Adrenal gland (tissue), 12 donors: Measurements from ENCODE around the gene OR4D2. TPM values are rescaled to one million over a fixed set of nuclear protein-coding genes. Genes with fewer than 3 reads are reported as not detected.

Experiments
- DNase-seq, 7 donors: peaks; one replicate each; pipeline ENCODE4 v3.0.0-alpha.2; 2019 to 2020
- H3K27ac ChIP-seq, 5 donors: fragments of 200-600 bp; sonication (generic) in 4 of 5; 1 replicate in 3 of 5; 2 replicates in 2 of 5; pipeline versions ENCODE4 v1.5.1 to v1.8.0; 2016 to 2020; ENCODE audit warnings: mild to moderate bottlenecking in 1 of 5
- H3K27me3 ChIP-seq: fragments of 200-600 bp; 2 replicates; pipeline ENCODE4 v1.8.0; 2021
- H3K36me3 ChIP-seq, 2 donors: fragments of 200-600 bp; replicated peaks in 1 of 2; 1 replicate in 1 of 2; 2 replicates in 1 of 2; pipeline versions ENCODE4 v1.5.1 to v1.8.0; 2018 to 2022
- H3K4me1 ChIP-seq, 2 donors: fragments of 200-600 bp; replicated peaks in 1 of 2; 1 replicate in 1 of 2; 2 replicates in 1 of 2; pipeline versions ENCODE4 v1.5.1 to v1.8.0; 2018 to 2021
- H3K4me3 ChIP-seq, 4 donors: fragments of 200-600 bp; sonication (generic) in 3 of 4; one replicate each; pipeline ENCODE4 v1.5.1; 2016 to 2018
- H3K9me3 ChIP-seq, 3 donors: fragments of 200-600 bp; sonication (generic) in 1 of 3; replicated peaks in 1 of 3; 1 replicate in 2 of 3; 2 replicates in 1 of 3; pipeline versions ENCODE4 v1.5.1 to v1.8.0; 2016 to 2021
- POLR2A ChIP-seq, 2 donors: fragments of 450-650 bp; IDR thresholded peaks; one replicate each; pipeline ENCODE4 v1.6.1; 2017; ENCODE audit warnings: antibody characterized with exemption in 2 of 2, mild to moderate bottlenecking in 2 of 2, moderate library complexity in 1 of 2
- WGBS, 4 donors: extraction: QIAGEN DNeasy Blood & Tissue Kit in 2 of 4; methylation state at CpG; one replicate each; pipeline versions ENCODE4 v1.1.5 to v1.1.7; 2013 to 2017; 5-methylcytosine and 5-hydroxymethylcytosine counted together
- intact Hi-C, 2 donors: fragments of 100-400 bp; cut with DNase I; formaldehyde crosslinking; loops; one replicate each; pipeline versions ENCODE4 v1.14.1 to v1.15.0; 2022 to 2023
- polyA plus RNA-seq, 3 donors: library from polyadenylated mRNA; stranded (reverse); fragments of 200-250 nt in 2 of 3; fragments of 350-450 nt in 1 of 3; fragmentation: Illumina TruSeq in 1 of 3; extraction: RNeasy Lipid Tissue Mini Kit (QIAGEN cat#74804) in 1 of 3; gene quantifications; one replicate each; pipeline ENCODE4 v1.2.3, GENCODE V29; 2013 to 2014
- total RNA-seq, 9 donors: library from RNA; depleted of rRNA in 4 of 9; stranded (reverse); fragments of >200 nt in 4 of 9; fragments of 120-200 nt in 1 of 9; fragmentation: NEBNext Ultra II Directional in 1 of 9; extraction: Animal tissue kit (Norgen Biotek cat#: 25700) in 1 of 9; gene quantifications; one replicate each; pipeline versions ENCODE4 v1.1.0 to v1.2.4, GENCODE V29; 2013 to 2023
- TF ChIP-seq, protein P1 (sequence below), 6 experiments: fragments of 450-650 bp in 4 of 6; fragments of 200-600 bp in 2 of 6; sonication (generic) in 1 of 6; IDR thresholded peaks; 1 replicate in 5 of 6; 2 replicates in 1 of 6; pipeline versions ENCODE4 v1.5.1 to v1.8.0; 2016 to 2021; ENCODE audit warnings: antibody characterized with exemption in 6 of 6, mild to moderate bottlenecking in 2 of 6, moderate library complexity in 1 of 6
- donor health status: healthy with polysubstance abuse.
- donor health status: Bipolar disorder and iron deficiency.
- donor health status: DM: yes; HTN: yes; CAD: no.
- donor health status: DM: no; HTN: no; CAD: no.
- donor health status: DM: no; HTN: no; CAD: no.
- donor health status: DM: yes; HTN: yes; CAD: no.

The OR4D2 gene
- total and polyA plus RNA-seq, 12 donors = not detected

DNA sequence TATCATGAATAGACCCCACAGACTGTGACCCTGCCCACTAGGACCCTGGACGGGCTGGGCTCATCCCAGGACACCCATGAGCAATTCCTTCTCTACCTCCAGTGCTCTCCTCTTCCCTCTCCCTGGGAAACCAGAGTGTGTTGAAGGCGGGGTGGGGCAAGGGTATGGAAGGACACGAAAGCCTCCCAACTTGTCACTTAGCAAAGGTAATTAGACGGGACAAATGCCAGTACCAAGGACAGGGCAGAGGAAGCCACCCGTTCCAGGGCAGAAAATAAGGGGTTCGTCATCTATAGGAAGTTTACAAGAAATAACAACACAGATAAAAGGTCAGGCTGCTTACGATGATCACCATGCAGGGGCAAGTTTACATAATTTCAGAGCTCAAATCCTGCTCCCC, 20.9 kb downstream of the OR4D2 start:
- no peak overlapping the region for H3K4me3 ChIP-seq
- no peak overlapping the region for H3K27ac ChIP-seq
- H3K9me3 ChIP-seq = no peaks in the 10 kb centered on the region
- TF ChIP-seq, protein P1, sequence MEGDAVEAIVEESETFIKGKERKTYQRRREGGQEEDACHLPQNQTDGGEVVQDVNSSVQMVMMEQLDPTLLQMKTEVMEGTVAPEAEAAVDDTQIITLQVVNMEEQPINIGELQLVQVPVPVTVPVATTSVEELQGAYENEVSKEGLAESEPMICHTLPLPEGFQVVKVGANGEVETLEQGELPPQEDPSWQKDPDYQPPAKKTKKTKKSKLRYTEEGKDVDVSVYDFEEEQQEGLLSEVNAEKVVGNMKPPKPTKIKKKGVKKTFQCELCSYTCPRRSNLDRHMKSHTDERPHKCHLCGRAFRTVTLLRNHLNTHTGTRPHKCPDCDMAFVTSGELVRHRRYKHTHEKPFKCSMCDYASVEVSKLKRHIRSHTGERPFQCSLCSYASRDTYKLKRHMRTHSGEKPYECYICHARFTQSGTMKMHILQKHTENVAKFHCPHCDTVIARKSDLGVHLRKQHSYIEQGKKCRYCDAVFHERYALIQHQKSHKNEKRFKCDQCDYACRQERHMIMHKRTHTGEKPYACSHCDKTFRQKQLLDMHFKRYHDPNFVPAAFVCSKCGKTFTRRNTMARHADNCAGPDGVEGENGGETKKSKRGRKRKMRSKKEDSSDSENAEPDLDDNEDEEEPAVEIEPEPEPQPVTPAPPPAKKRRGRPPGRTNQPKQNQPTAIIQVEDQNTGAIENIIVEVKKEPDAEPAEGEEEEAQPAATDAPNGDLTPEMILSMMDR (IDR thresholded peaks at IDR 0.05) = no peak
- no peak for TF ChIP-seq POLR2A (IDR thresholded peaks at IDR 0.05)
- WGBS, 4 donors = 49 to 53% (median 50%) methylated on average over 7 of the region's 7 CpGs
- DNase-seq = no peak
- H3K36me3 ChIP-seq = no peaks in the 10 kb centered on the region
- no peaks in the 10 kb centered on the region for H3K4me1 ChIP-seq
- intact Hi-C loops = no loop called here
- no peaks in the 10 kb centered on the region for H3K27me3 ChIP-seq

GRCh38 chr17:58189436-58190146, 22.8 kb downstream of the OR4D2 start:
- H3K4me1 ChIP-seq = no peaks in the 10 kb centered on the region
- DNase-seq = peak; percentile 38 to 77 (median 75)
- 25 to 54% (median 48%) methylated on average over 5 to 11 of the region's 11 CpGs for WGBS, 4 donors
- H3K27ac ChIP-seq = no peak overlapping the region
- H3K36me3 ChIP-seq = no peaks in the 10 kb centered on the region
- H3K4me3 ChIP-seq = no peak overlapping the region
- intact Hi-C loops = no loop called here
- no peaks in the 10 kb centered on the region for H3K27me3 ChIP-seq
- no peaks in the 10 kb centered on the region for H3K9me3 ChIP-seq
- TF ChIP-seq, protein P1 (IDR thresholded peaks at IDR 0.05) = no peak

DNA sequence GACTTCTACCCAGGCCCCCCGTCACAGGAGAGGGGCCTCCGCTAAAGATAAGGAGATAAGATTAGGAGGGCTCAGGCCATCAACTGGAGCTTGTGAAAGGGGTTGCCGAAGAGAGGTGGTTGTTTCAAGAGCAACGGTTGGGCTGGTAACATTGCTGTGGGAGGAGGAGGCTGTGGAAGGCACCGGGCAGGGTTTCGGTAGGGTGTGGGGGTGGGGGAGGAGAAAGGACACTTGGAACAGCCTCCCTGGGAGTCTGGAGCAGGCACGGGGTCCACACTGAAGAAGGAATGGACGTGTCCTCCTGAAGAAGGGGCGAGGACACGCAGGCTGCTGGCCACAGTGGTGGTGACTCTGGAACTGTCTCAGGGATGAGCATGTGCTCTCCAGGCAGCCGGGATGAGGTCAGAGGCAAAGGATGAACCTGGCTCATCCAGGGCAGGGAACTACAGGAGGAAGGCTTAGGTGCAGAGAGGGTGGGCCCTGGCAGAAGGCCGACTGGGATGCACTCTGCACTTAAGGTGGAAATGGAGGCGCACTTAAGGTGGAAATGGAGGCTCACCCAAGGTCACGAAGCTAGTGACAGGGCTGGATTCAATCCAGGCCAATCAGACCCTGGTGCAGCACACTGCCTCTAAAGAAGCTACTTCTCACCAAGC, 24.6 kb downstream of the OR4D2 start:
- Histone ChIP-seq H3K4me3 (no peak overlapping the region), H3K36me3 (no peaks in the 10 kb centered on the region), H3K27ac (no peak overlapping the region), H3K9me3 (no peaks in the 10 kb centered on the region), H3K27me3 (no peaks in the 10 kb centered on the region), H3K4me1 (no peaks in the 10 kb centered on the region)
- no peak for DNase-seq
- intact Hi-C loops = no loop called here
- TF ChIP-seq, protein P1 (IDR thresholded peaks at IDR 0.05) = no peak
- no peak for TF ChIP-seq POLR2A (IDR thresholded peaks at IDR 0.05)
- 42 to 52% (median 49%) methylated on average over 13 to 14 of the region's 14 CpGs for WGBS, 4 donors

GRCh38 chr17:58192612-58193011, 25.8 kb downstream of the OR4D2 start, which contains the start of gene EPX:
Gene EPX (plus strand): TSS chr17:58192726. CDS start chr17:58192847, 121 bp downstream.
- TF ChIP-seq, protein P1 (IDR thresholded peaks at IDR 0.05) = no peak
- no peak for TF ChIP-seq POLR2A (IDR thresholded peaks at IDR 0.05)
- intact Hi-C loops = no loop called here
- Histone ChIP-seq H3K27ac (no peak within 1 kb of the TSS), H3K36me3 (no peaks in the 10 kb centered on the region), H3K4me3 (no peak within 1 kb of the TSS), H3K4me1 (no peaks in the 10 kb centered on the region), H3K27me3 (peaks cover 7% of the 10 kb centered on the region), H3K9me3 (no peaks in the 10 kb centered on the region)
- WGBS, 4 donors = 45 to 73% (median 55%) methylated on average over 3 to 6 of the region's 6 CpGs
- DNase-seq = no peak
